Measurements from ENCODE around the gene IGSF22. TPM values are rescaled to one million over a fixed set of nuclear protein-coding genes. Genes with fewer than 3 reads are reported as not detected.

Gene IGSF22
- polyA plus RNA-seq, 1 donor from 2014 or later = 0.68 TPM

- Histone ChIP-seq H3K36me3 (ENCODE audit: insufficient read depth, low read length) (no peaks in the 10 kb centered on the region), H3F3A (ENCODE audit: insufficient read depth, low read length, poor library complexity, severe bottlenecking) (no peaks in the 10 kb centered on the region), H4K20me1 (ENCODE audit: insufficient read depth) (no peaks in the 10 kb centered on the region), H3K27me3 (ENCODE audit: insufficient read depth, low read depth, low read length) (no peaks in the 10 kb centered on the region), H3K79me2 (replicated peaks; ENCODE audit: insufficient read depth, low read length) (no peaks in the 10 kb centered on the region), H3K4me2 (ENCODE audit: low read length) (no peak overlapping the region), H3K9ac (ENCODE audit: low read length) (no peak overlapping the region), H3K9me2 (ENCODE audit: insufficient read depth, low read length) (no peaks in the 10 kb centered on the region), H2AFZ (ENCODE audit: low read depth, low read length) (no peak overlapping the region), H3K9me3 (ENCODE audit: low read length) (no peaks in the 10 kb centered on the region), H3K4me3 (ENCODE audit: low read length) (no peak overlapping the region), H3K27ac (ENCODE audit: low read length) (no peak overlapping the region)
- TF ChIP-seq TAF1 (IDR thresholded peaks at IDR 0.05; ENCODE audit: low read depth) (no peak), RAD21 (conservative IDR thresholded peaks at IDR 0.05) (no peak), CTCF (IDR thresholded peaks at IDR 0.05; ENCODE audit: poor library complexity, severe bottlenecking) (no peak), REST (IDR thresholded peaks at IDR 0.05; ENCODE audit: borderline replicate concordance) (no peak), POLR2AphosphoS5 (IDR thresholded peaks at IDR 0.05) (no peak), EP300 (conservative IDR thresholded peaks at IDR 0.05; ENCODE audit: poor library complexity, severe bottlenecking) (no peak), EZH2 (IDR thresholded peaks at IDR 0.05; ENCODE audit: borderline replicate concordance, insufficient read depth, low read length, poor library complexity, severe bottlenecking) (no peak), MXI1 (conservative IDR thresholded peaks at IDR 0.05; ENCODE audit: poor library complexity, severe bottlenecking) (no peak), SMC3 (conservative IDR thresholded peaks at IDR 0.05; ENCODE audit: poor library complexity) (no peak)
Measured at GRCh38 chr11:18739685-18740084, 13.7 kb upstream of the IGSF22 start.

- no peaks in the 10 kb centered on the region for H3K79me2 ChIP-seq (replicated peaks; ENCODE audit: insufficient read depth, low read length)
- no peaks in the 10 kb centered on the region for H3F3A ChIP-seq (ENCODE audit: insufficient read depth, low read length, poor library complexity, severe bottlenecking)
- no peaks in the 10 kb centered on the region for H3K36me3 ChIP-seq (ENCODE audit: insufficient read depth, low read length)
- H3K4me3 ChIP-seq (ENCODE audit: low read length) = no peak overlapping the region
- no peak overlapping the region for H3K27ac ChIP-seq (ENCODE audit: low read length)
- H4K20me1 ChIP-seq (ENCODE audit: insufficient read depth) = no peaks in the 10 kb centered on the region
- no peak overlapping the region for H3K9ac ChIP-seq (ENCODE audit: low read length)
- H3K9me2 ChIP-seq (ENCODE audit: insufficient read depth, low read length) = no peaks in the 10 kb centered on the region
- no peaks in the 10 kb centered on the region for H3K9me3 ChIP-seq (ENCODE audit: low read length)
- H3K27me3 ChIP-seq (ENCODE audit: insufficient read depth, low read depth, low read length) = no peaks in the 10 kb centered on the region
- no peak overlapping the region for H2AFZ ChIP-seq (ENCODE audit: low read depth, low read length)
- no peak overlapping the region for H3K4me2 ChIP-seq (ENCODE audit: low read length)
- TF ChIP-seq MXI1 (conservative IDR thresholded peaks at IDR 0.05; ENCODE audit: poor library complexity, severe bottlenecking) (no peak), CTCF (IDR thresholded peaks at IDR 0.05; ENCODE audit: poor library complexity, severe bottlenecking) (no peak), SMC3 (conservative IDR thresholded peaks at IDR 0.05; ENCODE audit: poor library complexity) (no peak), EP300 (conservative IDR thresholded peaks at IDR 0.05; ENCODE audit: poor library complexity, severe bottlenecking) (no peak), REST (IDR thresholded peaks at IDR 0.05; ENCODE audit: borderline replicate concordance) (no peak), EZH2 (IDR thresholded peaks at IDR 0.05; ENCODE audit: borderline replicate concordance, insufficient read depth, low read length, poor library complexity, severe bottlenecking) (no peak), RAD21 (conservative IDR thresholded peaks at IDR 0.05) (no peak), POLR2AphosphoS5 (IDR thresholded peaks at IDR 0.05) (no peak), TAF1 (IDR thresholded peaks at IDR 0.05; ENCODE audit: low read depth) (no peak)
Measured at GRCh38 chr11:18737642-18738041, 11.7 kb upstream of the IGSF22 start.
